Astrocyte of the spinal cord (primary cell): Measurements from ENCODE around the gene OCLN.
"Not testable (repeated sequence)": the region's sequence is repeated elsewhere in the genome, so short reads cannot be mapped to it uniquely, and the experiment has no call there.

Source experiments
- DNase-seq: peaks from one replicate; pipeline ENCODE4 v3.0.0; 2011; ENCODE audit warnings: low read depth, low spot score
- H3K4me3 ChIP-seq: 2 replicates; pipeline ENCODE4 v1.5.1; 2011; ENCODE audit warnings: low read depth, mild to moderate bottlenecking, low read length, moderate library complexity
- in situ Hi-C: cut with HindIII; loops from 2 replicates; pipeline ENCODE4 v1.10.0; 2017; ENCODE audit warnings: low sequenced_read_pairs
- TF ChIP-seq, protein P1 (sequence below): IDR thresholded peaks from 2 replicates; pipeline ENCODE4 v1.5.1; 2012; ENCODE audit warnings: low read depth, mild to moderate bottlenecking, low read length, inconsistent platforms

OCLN gene

DNA sequence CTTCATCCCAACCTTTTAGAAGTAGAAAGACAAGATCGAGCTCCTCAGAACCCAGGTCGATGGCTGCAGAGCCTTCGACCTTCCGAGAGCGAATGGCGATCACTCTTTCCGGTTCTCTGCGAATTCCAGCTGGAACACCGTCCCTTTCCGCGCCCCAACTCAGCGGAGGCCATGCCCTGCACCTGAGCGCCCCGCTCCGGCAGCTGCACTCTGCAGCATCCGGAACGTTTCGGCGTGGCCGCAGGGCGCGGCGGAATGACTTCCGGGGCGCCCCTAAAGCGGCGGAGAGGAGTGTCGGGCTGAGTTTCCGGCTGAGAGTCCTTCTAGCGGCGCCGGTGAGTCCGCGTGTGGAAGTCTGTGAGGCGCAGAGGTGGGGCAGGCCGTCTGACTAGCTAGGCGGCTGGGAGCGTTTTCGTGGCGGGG is 67.3 kb downstream of the OCLN start, which contains the start of gene GTF2H2C:
GTF2H2C (plus strand) TSS at position 284 of the 423 bp plus-strand sequence. CDS start 4,942 bp downstream, outside the sequence.
- TF ChIP-seq, protein P1, sequence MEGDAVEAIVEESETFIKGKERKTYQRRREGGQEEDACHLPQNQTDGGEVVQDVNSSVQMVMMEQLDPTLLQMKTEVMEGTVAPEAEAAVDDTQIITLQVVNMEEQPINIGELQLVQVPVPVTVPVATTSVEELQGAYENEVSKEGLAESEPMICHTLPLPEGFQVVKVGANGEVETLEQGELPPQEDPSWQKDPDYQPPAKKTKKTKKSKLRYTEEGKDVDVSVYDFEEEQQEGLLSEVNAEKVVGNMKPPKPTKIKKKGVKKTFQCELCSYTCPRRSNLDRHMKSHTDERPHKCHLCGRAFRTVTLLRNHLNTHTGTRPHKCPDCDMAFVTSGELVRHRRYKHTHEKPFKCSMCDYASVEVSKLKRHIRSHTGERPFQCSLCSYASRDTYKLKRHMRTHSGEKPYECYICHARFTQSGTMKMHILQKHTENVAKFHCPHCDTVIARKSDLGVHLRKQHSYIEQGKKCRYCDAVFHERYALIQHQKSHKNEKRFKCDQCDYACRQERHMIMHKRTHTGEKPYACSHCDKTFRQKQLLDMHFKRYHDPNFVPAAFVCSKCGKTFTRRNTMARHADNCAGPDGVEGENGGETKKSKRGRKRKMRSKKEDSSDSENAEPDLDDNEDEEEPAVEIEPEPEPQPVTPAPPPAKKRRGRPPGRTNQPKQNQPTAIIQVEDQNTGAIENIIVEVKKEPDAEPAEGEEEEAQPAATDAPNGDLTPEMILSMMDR: peak; percentile 24
- peak within 1 kb of the TSS; percentile 45 for H3K4me3 ChIP-seq
- peak; percentile 71 for DNase-seq
- in situ Hi-C loops: not testable (repeated sequence)

DNA sequence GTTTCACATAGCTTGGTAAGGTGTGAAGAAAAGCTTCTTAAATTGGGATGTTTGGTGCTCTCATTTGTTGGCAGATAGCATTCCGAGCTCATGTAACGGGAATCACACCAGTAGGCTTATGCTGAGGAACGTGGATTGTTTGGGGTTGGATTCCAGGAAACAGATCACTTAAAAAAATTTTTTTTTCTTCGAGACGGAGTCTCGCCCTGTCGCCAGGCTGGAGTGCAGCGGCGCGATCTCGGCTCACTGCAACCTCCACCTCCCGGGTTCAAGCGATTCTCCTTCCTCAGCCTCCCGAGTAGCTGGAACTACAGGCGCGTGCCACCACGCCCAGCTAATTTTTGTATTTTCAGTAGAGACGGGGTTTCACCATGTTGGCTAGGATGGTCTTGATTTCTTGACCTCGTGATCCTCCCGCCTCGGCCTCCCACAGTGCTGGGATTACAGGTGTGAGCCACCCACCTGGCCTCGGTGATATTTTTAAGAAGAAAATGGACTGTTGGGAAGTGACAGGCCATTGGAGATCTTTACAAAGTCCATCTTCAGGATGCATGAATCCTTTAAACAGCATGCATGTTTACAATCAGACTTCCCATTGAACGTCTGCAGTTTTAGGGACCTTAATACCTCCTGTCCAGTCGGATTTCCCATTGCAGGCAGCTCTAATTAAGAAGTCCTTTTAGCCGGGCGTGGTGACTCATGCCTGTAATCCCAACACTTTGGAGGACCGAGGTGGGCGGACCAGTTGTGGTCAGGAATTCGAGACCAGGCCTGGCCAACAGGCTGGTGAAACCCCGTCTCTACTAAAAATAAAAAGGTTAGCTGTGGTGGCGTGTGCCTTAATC is 68.2 kb downstream of the OCLN start:
- H3K4me3 ChIP-seq: peak overlapping the region; percentile 40
- in situ Hi-C loops, DNase-seq: not testable (repeated sequence)

DNA sequence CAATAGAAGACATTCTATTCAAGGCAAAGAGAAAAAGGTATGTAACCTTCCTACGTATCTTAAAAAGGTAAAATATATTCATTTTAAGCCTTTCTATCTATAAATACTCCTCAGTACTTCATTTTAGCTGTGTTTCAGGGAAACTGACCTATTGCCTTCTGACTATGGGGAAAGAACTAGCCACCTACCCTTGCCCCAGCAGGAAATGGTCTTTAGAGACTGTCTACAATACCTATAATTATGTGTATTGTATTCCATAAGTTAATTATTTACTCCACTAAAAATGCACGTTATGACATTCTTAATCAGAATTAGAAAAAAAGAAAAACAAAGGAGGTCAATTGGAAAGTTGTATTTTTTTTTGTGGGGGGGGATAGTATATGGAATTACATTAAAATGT is 73.6 kb downstream of the OCLN start:
- DNase-seq, in situ Hi-C loops, H3K4me3 ChIP-seq: not testable (repeated sequence)

DNA sequence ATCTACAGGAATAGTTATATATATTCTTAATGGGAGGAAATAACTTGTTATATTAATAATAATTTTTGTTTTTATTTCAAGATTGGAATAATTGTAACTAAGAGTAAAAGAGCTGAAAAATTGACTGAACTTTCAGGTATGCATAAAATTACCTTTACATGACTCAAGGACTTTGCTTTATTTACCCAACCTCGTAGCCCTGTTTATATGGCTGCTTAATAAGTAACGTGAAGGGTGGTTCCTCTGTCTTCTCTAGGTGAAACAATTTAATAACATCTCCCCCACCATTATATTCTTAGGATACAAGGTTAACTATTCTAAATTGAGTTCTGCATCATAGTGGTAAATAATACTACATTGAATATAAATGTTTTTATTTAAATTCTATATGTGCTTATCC is 75.5 kb downstream of the OCLN start:
- DNase-seq, in situ Hi-C loops, H3K4me3 ChIP-seq: not testable (repeated sequence)

DNA sequence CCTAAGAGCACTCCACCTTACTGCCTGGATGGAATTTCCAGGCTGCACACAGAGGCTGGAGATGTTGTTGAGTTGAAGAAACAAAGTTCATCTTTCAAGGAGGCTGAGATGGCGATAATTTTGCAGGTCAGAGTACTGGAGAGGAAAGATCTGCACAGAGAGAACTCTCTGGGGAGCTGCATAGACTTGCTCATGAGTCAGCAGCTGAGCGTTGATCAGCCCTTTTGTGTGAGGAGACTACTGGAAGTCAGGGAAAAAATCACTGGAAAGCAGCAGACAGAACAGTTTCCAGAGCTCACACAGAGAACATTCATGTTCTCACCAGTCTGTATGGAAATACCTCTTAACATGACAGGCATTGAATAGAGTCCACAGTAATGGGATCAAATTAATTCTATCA is 90.8 kb downstream of the OCLN start:
- in situ Hi-C loops, H3K4me3 ChIP-seq, DNase-seq: not testable (repeated sequence)

DNA sequence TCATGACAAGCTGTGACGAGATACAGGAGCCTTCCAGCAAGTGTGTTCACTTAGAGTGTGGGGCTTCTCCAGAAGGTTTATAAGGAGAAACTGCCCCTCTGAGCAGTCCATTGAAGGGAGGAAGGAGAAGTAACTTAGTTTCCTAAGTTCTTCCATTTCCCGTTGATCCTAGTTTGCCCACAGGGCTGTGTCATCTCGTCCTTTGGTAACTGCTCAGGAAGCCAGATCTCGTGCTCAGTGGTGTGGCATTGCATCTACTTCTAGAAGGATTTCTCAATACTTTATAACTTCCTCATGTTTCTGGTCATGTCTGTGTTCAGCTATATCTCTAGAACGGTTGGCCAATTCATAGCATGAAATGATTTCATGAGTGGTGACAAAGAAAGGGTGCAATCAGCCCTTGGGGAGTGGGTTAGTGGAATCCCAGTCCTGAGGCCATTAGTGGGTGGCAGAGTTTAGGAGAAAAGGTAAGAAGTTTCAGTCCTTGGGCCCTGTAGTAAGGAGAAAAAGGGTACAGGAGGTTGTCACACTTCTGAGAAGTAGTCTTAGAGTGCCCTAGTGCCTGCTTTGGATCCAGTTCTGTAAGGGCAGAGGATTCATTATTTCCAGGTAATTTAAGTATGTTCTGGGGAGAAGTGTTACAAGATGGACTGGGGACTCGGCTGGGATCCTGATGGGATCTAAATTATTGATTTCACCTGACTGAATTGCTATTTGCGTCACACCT is 103.7 kb downstream of the OCLN start:
- in situ Hi-C loops, H3K4me3 ChIP-seq, DNase-seq: not testable (repeated sequence)

DNA sequence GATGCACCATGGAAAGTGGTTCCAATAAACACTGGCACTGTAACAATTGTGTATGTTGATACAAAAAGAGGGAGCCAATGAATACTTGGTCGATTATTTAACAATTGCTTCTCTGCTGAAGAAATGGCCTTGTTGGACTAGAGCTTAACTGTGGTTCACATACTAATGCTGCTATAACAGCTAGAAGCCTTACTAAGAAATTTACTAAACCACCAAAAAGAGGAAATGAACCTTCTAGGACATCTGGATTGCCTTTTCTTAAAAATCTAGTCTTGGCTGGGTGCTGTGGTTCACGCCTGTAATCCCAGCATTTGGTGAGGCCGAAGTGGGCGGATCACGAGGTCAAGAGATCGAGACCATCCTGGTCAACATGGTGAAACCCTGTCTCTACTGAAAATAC is 109.4 kb downstream of the OCLN start:
- DNase-seq, H3K4me3 ChIP-seq, in situ Hi-C loops: not testable (repeated sequence)

DNA sequence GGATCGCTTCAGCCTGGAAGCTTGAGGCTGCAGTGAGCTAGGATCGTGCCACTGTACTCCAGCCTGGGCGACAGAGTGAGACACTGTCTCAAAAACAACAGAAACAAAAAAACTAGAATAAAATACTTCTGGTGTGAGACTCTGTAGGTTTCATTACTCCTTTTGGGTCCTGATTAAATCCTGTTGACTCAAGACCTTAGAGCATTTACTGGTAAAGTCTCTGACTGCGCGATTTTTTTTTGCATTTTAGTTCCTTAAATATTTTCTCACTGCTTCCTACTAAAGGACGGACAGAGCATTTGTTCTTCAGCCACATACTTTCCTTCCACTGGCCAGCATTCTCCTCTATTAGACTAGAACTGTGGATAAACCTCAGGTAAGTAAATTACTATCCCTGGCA is 114.2 kb downstream of the OCLN start:
- H3K4me3 ChIP-seq, in situ Hi-C loops, DNase-seq: not testable (repeated sequence)
